Activated CD4-positive, alpha-beta T cell treated with anti-CD3 and anti-CD28 coated beads, Interleukin-2, amount 50 U/mL, for 1 hour (primary cell): Measurements from ENCODE around the gene TRRAP.

Experiments used
- DNase-seq: peaks from one replicate; pipeline ENCODE4 v3.0.0-alpha.2; 2020

TRRAP gene

DNA sequence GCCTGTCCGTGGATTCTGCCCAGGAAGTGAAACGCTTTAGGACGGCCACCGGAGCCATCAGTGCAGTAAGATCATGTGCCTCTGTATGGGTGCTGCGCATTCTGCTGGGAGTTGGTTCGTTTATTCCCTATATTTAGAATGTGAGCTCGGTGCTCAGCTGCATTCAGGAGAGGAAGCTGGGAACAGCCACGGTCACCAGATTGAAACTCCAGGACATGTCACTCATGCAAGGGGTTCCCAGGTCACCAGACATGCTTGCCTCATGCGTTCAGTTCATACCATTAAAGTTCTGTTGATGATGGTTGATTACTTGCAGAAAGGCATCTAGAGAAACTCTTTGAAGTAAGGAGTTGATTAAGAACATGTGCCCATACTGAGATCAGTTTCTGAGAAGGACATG is 78.1 kb downstream of the TRRAP start:
- no peak for DNase-seq

GRCh38 chr7:98956937-98957336 is 78.6 kb downstream of the TRRAP start:
- no peak for DNase-seq

- no peak for DNase-seq
Measured at GRCh38 chr7:98957766-98958165, 79.4 kb downstream of the TRRAP start.

DNA sequence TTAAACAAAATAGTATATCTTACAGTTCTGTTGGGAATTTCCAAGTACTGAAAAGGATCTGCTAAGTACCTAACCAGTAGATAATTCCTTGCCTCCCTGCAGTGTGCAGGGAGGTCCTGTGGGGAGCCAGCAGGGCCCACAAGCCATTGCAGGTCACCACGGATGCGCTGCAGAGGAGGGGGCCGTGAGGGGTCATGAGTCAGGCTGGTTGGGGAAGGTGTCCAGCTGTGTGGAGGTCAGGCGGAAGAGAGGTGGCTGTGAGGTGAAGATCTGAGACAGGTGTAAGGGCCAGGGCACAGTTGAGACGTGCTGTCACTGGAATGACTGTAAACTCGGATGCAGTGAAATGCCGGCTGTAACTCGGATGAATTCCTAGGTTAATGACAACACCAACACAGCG is 80.6 kb downstream of the TRRAP start:
- DNase-seq = no peak

DNA sequence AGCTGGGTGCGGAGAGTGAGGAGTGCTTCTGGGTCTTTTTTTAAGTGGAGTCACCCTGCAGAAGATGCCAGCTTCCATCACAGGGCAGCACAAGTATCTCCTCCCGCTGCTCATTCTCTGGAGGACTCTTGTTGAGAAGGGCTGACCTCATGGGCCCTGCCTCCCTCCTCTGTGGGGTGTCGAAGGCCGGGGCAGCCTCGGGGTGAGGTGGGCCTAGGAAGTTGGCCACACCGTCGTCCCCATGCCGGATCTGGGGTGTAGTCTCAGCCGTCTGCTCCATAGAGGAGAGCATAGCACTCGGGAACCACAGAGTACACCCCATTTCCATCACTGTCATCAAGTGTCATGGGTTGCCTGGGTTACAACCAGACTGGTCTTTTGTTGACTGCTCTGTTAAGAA is 85.0 kb downstream of the TRRAP start:
- no peak for DNase-seq

GRCh38 chr7:98964596-98964995 is 86.3 kb downstream of the TRRAP start:
- no peak for DNase-seq

DNA sequence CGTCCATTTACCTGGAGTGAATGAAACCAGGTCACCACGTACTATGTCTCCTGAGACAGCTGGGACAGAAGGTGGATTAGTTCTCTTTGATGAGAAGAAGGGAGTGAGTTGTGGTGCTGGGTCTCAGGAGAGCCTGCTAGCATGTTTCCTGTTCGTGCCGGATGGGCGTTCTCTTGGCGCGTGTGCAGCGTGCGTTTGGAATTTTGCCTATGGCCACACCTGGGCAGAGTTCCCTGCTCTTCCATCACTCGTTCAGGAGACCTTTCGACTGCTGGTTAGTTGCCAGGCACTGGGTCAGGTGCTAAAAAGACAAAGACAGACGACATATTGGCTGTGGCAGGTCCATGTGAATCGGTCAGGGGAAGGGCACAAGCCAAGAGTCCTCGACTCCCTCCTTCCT is 90.3 kb downstream of the TRRAP start:
- DNase-seq = no peak

GRCh38 chr7:98969386-98969785 is 91.1 kb downstream of the TRRAP start:
- no peak for DNase-seq

DNA sequence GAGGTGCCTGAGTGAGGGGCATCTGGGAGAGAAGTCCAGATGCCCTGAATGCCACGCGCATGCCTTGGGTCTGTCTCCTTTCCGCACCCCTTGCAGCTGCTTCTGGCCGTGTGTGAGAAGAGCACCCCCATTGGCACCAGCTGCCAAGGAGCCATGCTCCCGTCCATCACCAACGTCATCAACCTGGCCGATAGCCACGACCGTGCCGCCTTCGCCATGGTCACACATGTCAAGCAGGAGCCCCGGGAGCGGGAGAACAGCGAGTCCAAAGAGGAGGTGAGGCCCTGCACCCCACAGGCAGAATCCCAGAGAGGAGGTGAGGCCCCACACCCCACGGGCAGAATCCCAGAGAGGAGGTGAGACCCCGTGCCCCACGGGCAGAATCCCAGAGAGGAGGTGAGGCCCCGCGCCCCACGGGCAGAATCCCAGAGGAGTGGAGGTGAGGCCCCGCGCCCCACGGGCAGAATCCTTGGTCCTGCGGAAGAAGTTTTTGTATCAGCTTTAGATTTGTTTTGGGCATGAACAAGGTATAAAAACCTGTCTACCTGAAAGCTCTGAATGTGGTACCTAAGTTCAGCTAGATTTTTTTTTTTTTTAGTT is 91.8 kb downstream of the TRRAP start:
- no peak for DNase-seq

- DNase-seq = no peak
Measured at GRCh38 chr7:98970805-98971204, 92.5 kb downstream of the TRRAP start.

DNA sequence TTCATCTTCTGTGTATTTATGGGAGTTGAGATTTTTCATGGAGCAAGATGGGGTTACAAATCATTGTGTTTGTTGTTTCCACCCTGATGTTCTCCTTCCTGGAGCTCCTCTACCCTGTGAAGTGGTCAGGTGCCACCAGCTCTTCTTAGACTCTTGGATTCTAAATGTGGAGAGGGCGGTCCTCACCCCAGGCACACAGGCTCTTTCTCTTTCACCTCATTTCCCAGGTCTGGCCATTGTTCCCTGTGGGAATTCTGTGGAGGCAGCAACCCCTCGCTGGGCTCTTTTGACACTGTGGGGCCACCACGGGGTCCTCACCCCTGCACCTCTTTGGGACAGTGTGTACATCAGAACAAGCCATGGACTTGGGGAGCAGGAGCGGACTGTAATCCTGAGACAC is 95.9 kb downstream of the TRRAP start:
- no peak for DNase-seq

GRCh38 chr7:98974906-98975816 is 96.8 kb downstream of the TRRAP start:
- DNase-seq = no peak

DNA sequence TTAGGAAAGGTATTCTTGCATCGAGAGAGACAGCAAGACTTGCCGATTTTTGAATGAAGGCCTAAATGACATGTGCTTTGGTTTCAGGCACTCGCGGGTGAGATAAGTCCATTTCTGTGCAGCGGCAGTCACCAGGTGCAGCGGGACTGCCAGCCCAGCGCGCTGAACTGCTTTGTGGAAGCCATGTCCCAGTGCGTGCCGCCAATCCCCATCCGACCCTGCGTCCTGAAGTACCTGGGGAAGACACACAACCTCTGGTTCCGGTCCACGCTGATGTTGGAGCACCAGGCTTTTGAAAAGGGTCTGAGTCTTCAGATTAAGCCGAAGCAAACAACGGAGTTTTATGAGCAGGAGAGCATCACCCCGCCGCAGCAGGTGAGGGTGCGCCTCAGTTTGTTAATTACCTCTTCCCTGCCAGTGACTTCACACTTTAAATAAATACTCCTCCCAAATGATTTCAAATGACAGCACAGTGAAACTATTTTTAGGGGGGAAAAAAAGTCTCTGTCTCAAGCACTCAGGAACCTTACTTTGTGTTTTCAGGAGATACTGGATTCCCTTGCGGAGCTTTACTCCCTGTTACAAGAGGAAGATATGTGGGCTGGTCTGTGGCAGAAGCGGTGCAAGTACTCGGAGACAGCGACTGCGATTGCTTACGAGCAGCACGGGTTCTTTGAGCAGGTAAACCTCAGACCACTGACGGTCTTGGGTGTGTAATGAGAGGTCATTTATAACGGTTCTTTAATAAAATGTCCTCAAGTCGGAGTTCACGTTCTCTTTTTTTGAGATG is 98.3 kb downstream of the TRRAP start:
- DNase-seq = no peak

DNA sequence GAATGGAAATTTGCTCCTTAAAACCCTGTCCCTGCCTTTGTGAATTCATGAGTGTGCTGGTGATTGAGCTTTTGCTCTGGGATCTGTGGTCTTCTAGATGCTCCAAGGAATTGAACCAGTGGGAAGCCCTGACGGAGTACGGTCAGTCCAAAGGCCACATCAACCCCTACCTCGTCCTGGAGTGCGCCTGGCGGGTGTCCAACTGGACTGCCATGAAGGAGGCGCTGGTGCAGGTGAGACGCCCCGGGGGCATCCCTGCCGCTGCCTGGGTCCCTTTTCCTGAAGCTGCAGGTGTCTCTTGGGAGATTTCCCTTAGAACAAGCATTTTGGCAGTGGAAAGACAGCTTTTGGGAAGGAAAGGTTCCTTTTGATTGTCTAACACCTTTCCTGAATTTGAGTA is 100.3 kb downstream of the TRRAP start:
- no peak for DNase-seq

- DNase-seq = no peak
Measured at GRCh38 chr7:98981701-98982100, 103.4 kb downstream of the TRRAP start.

DNA sequence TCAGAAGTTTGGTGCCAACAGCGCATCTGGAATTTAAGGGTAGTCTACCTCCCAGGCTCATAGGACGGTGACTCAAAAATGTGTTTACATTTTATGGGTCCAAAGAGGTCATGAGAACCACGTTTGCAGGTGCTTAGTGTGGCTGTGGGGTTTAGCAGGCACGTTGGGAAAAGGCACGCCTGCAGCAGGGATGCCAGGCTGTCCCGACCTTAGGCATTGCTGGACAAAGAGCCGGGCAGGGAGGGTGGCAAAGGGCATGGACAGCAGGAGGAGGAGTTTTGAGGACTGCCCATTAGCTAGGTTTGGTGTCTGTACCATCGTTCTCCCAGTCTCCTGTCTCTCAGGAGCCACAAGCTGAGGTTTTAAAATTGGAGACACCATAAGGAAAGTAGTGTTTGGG is 104.4 kb downstream of the TRRAP start:
- DNase-seq = no peak

GRCh38 chr7:98984126-98984525 is 105.8 kb downstream of the TRRAP start:
- no peak for DNase-seq

DNA sequence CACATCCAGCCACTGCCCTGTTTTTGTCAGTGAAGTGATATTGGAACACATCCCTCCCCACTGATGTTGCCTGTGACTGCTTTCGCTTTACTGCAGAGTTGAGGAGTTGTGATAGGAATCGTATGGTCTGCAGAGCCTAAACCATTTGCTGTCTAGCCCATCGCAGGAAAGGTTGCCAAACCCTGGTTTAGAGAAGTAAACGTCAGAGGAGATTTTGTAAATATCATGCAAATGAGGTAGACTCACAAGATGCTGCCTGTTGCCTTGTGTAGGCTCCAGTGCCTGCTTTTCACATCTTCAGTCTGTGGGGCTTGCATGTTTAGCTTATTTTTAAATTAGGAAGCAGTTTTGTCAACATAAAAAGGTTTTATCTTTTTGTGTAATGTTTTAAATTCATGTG is 107.1 kb downstream of the TRRAP start:
- DNase-seq = no peak

DNA sequence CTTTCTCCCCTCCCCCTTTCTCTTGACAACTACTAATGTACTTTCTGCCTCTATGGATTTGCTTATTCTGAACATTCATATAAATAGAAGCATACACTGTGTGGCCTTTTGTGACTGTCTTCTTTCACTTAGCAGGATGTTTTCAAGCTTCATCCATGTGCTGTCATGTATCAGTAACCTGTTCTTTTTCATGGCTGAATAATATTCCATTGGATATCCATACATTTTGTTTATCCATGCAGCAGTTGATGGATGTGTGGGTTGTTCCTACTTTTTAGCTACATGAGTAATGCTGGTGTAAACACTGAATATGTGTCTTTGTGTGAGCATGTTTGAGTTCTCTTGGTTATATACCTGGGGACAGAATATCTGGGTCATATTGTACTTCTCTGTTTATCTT is 107.6 kb downstream of the TRRAP start:
- no peak for DNase-seq

DNA sequence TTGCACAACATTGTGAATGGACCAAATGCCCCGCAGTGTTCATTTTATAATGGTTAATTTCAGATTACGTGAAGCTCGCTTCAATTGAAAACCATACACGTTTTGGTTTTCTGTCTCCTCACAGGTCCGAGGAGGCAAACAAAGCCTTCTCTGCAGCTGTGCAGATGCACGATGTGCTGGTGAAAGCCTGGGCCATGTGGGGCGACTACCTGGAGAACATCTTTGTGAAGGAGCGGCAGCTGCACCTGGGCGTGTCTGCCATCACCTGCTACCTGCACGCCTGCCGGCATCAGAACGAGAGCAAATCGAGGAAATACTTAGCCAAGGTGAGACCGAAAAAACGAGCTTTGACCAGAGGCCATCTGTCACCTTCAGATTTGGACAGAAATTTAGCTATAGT is 110.3 kb downstream of the TRRAP start:
- DNase-seq = no peak

DNA sequence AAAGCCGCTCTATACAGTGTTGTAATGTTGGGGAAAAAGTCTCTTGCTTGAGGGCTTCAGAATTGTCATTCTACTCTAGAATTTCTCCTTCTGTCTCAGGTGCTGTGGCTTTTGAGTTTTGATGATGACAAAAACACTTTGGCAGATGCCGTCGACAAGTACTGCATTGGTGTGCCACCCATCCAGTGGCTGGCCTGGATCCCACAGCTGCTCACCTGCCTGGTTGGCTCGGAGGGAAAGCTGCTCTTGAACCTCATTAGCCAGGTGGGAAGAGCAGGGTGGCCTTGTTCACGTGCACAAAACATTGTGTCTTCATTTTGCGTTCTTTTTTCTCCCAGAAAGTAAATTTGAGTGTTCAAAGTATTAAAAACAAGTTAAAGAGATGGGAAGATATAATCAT is 112.0 kb downstream of the TRRAP start:
- no peak for DNase-seq

DNA sequence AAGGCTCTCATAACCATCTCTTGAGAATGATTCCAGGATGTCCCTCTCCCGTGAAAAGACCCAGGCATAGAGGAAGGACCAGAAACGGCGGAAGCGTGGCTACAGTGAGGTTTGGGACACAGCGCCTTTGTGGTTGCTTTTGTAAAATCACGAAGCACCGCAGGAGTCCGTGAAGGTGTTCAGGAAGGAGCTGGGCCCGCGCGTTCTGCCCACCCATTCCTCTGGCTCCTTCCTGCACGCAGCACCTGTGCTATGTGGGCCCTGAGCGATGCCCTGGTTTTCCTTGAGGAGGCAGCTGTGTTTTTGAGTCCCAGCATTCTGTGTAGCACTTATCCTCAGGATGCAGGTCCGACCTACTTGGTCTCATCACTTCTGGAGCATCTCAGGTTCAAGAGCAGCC is 112.8 kb downstream of the TRRAP start:
- no peak for DNase-seq

DNA sequence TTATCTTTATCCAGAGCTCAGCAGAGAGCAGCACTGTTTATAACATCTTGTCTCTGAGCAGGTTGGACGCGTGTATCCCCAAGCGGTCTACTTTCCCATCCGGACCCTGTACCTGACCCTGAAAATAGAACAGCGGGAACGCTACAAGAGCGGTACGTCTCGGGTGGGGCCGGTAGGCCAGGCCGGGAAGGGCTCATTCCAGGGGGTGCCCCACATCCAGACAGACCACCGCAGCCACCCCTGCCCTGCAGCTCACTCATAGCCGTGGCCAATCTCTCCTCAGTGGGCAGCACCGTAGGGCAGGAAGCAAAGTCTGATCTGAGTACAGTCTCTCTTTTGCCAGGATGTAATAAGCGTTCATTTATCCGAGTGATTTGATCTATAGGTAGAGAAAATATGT is 113.7 kb downstream of the TRRAP start:
- DNase-seq = no peak
